Stimulated activated naive B cell treated with anti-CD40 and anti-IgM and Interleukin-4, amounts not matched to agents 10 μg/mL and 1 μg/mL and 100 μg/mL, for 72 hours (primary cell): Measurements from ENCODE around the gene ARHGAP45.
A peak's percentile ranks its signal among the peaks of the same experiment; 100 is the strongest.

ENCODE experiments used
- ATAC-seq, 2 donors: fragments of 150-1000 bp; cut with Tn5 transposase; replicated peaks; 2 replicates each; pipeline ENCODE4 v1.10.0; 2021; ENCODE audit warnings: moderate library complexity in 1 of 2
- DNase-seq: peaks from one replicate; pipeline ENCODE4 v3.0.0; 2021
- H3K27ac Mint-ChIP-seq: one replicate; pipeline ENCODE4 v1.8.0; 2022; ENCODE audit warnings: mild to moderate bottlenecking, mixed read lengths
- H3K27me3 Mint-ChIP-seq, 2 donors: one replicate each; pipeline ENCODE4 v1.8.0; 2022; ENCODE audit warnings: mixed read lengths in 2 of 2
- H3K36me3 Mint-ChIP-seq, 2 donors: one replicate each; pipeline ENCODE4 v1.8.0; 2022; ENCODE audit warnings: mixed read lengths in 2 of 2, mild to moderate bottlenecking in 1 of 2
- H3K4me1 Mint-ChIP-seq, 2 donors: one replicate each; pipeline ENCODE4 v1.8.0; 2022; ENCODE audit warnings: mixed read lengths in 2 of 2, mild to moderate bottlenecking in 1 of 2
- H3K4me3 Mint-ChIP-seq, 2 donors: one replicate each; pipeline ENCODE4 v1.8.0; 2022; ENCODE audit warnings: mild to moderate bottlenecking in 2 of 2, mixed read lengths in 2 of 2, moderate library complexity in 1 of 2
- H3K9me3 Mint-ChIP-seq, 2 donors: one replicate each; pipeline ENCODE4 v1.8.0; 2022; ENCODE audit warnings: mixed read lengths in 2 of 2, mild to moderate bottlenecking in 1 of 2

ARHGAP45 gene

GRCh38 chr19:1089126-1089771, 22.3 kb downstream of the ARHGAP45 start:
- H3K4me3 Mint-ChIP-seq: peak overlapping the region; percentile 10 to 19
- H3K9me3 Mint-ChIP-seq: no peaks in the 10 kb centered on the region
- peak overlapping the region; percentile 94 for H3K27ac Mint-ChIP-seq
- H3K4me1 Mint-ChIP-seq: peaks cover 40 to 57% of the 10 kb centered on the region in 2 donors
- peaks cover 50 to 56% of the 10 kb centered on the region in 2 donors for H3K36me3 Mint-ChIP-seq
- ATAC-seq (no peak), DNase-seq (no peak)
- no peaks in the 10 kb centered on the region for H3K27me3 Mint-ChIP-seq

DNA sequence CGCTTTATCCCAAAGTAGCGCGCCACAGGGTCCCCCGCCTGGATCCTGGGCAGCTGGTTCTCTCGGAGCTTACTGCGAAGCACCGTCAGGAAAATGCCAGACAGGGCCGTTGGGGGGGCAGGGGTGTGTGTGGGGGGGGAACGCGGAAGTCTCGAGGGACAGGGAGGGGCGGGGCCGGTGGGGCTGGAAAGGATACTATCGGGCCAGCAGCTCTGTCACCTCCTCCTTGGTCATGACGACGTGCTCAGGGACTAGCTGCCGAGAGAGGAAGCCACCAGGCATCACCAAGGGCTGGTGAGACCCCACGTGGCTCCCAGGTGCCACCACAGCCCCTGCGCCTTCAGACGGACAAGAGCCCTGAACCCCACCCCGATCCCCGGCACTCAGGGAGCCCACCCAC, 22.9 kb downstream of the ARHGAP45 start:
- H3K27ac Mint-ChIP-seq: peak overlapping the region; percentile 31
- no peak overlapping the region for H3K4me3 Mint-ChIP-seq
- DNase-seq: no peak
- no peaks in the 10 kb centered on the region for H3K9me3 Mint-ChIP-seq
- H3K36me3 Mint-ChIP-seq: peaks cover 49 to 51% of the 10 kb centered on the region in 2 donors
- ATAC-seq: no peak
- no peaks in the 10 kb centered on the region for H3K27me3 Mint-ChIP-seq
- peaks cover 38 to 52% of the 10 kb centered on the region in 2 donors for H3K4me1 Mint-ChIP-seq

- ATAC-seq: no peak
- Mint-ChIP-seq H3K4me1 (peaks cover 35 to 54% of the 10 kb centered on the region in 2 donors), H3K9me3 (no peaks in the 10 kb centered on the region), H3K27ac (peak overlapping the region; percentile 56), H3K4me3 (no peak overlapping the region), H3K27me3 (no peaks in the 10 kb centered on the region), H3K36me3 (peaks cover 45 to 47% of the 10 kb centered on the region in 2 donors)
- no peak for DNase-seq
Observed at GRCh38 chr19:1090731-1091543, 24.0 kb downstream of the ARHGAP45 start.

- Mint-ChIP-seq H3K9me3 (no peaks in the 10 kb centered on the region), H3K36me3 (peaks cover 39 to 41% of the 10 kb centered on the region in 2 donors), H3K27ac (peak overlapping the region; percentile 56), H3K27me3 (no peaks in the 10 kb centered on the region), H3K4me3 (no peak overlapping the region), H3K4me1 (peaks cover 33 to 52% of the 10 kb centered on the region in 2 donors)
- ATAC-seq (no peak), DNase-seq (no peak)
Observed at GRCh38 chr19:1091544-1092175, 24.7 kb downstream of the ARHGAP45 start.

DNA sequence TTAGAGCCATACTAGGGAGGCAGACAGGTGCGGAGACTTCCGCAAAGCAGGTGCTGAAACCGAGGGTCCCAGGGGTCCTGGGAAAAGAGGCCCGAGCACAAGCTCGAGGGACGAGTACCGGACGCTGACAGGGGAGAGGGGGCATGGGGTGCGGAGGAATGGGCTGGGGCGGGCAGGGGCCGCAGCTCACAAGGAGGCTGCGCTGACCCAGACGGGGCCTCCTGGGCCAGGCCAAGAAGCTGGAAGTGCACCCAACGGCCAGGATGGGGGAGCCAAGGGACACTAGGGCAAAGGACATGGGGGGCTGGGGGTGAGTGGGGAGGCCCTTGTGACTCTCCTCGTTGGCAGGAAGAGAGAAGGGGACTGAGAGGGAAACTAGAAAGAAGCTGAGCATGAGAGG, 26.4 kb downstream of the ARHGAP45 start:
- no peaks in the 10 kb centered on the region for H3K27me3 Mint-ChIP-seq
- DNase-seq (no peak), ATAC-seq (no peak)
- peak overlapping the region; percentile 56 for H3K27ac Mint-ChIP-seq
- H3K4me1 Mint-ChIP-seq: peaks cover 29 to 44% of the 10 kb centered on the region in 2 donors
- peaks cover 27 to 33% of the 10 kb centered on the region in 2 donors for H3K36me3 Mint-ChIP-seq
- peak overlapping the region; percentile 94 to 96 for H3K4me3 Mint-ChIP-seq
- H3K9me3 Mint-ChIP-seq: no peaks in the 10 kb centered on the region

- no peaks in the 10 kb centered on the region for H3K27me3 Mint-ChIP-seq
- H3K9me3 Mint-ChIP-seq: peaks cover 0 to 2% of the 10 kb centered on the region in 2 donors
- no peak for DNase-seq
- H3K36me3 Mint-ChIP-seq: peaks cover 21 to 28% of the 10 kb centered on the region in 2 donors
- peak overlapping the region; percentile 94 to 96 for H3K4me3 Mint-ChIP-seq
- H3K27ac Mint-ChIP-seq: peak overlapping the region; percentile 98
- ATAC-seq: no peak
- H3K4me1 Mint-ChIP-seq: peaks cover 28 to 44% of the 10 kb centered on the region in 2 donors
Observed at GRCh38 chr19:1093811-1094553, 27.0 kb downstream of the ARHGAP45 start.

DNA sequence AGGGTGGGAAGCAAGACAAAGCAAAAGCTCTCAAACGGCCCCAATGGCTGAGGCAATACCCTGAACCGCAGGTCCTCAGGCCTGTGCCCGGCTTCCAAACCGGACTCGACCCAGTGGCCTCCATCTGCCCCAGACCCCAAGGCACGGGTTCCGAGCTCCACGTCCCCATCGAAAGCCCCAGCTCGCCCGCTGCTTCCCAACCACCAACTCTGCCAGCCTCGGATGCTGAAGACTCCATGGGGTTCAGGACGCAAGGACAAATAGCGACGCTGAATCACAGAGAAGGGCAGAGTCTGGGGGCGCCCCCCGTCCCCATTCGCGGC, 27.6 kb downstream of the ARHGAP45 start:
- DNase-seq (no peak), ATAC-seq (no peak)
- Mint-ChIP-seq H3K27ac (peak overlapping the region; percentile 98), H3K36me3 (peaks cover 16 to 23% of the 10 kb centered on the region in 2 donors), H3K9me3 (peaks cover 0 to 2% of the 10 kb centered on the region in 2 donors), H3K4me3 (peak overlapping the region; percentile 94 to 96), H3K27me3 (no peaks in the 10 kb centered on the region), H3K4me1 (peaks cover 24 to 44% of the 10 kb centered on the region in 2 donors)

DNA sequence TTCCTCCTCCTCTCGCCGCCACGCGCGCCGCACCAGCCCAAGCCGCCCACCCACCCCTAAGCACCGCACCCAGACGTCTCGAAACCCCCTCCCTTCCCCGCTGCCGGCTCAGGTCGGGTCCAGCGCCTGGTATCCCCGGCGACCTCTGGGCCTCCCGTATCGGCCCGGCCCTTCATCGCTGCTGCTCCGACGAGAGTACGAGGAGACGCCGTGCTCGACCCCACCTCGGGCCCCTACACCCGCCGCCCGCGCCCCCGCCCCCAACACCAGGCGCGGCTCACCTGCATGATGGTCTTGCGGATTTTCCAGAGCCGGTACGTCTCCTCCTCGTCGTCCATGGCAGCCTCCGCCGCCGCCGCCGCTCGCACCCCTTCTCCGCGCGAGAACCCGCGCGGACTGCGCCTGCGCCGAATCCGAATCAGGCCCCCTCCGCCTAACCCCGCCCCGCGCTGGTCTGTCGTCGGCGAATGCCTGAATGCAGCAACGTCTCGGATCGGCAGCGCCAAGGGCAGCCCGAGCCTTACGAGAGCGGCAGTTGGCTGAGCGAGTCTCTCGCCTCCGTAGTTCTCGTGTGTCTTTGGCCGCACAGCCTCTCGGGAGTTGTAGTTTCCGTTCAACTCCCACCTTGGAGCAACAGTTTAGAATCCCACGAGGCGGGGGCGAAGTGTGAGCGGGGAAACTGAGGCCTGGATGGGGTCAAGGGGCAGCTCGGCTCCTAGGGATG, 28.2 kb downstream of the ARHGAP45 start, which contains the start of gene POLR2E:
Gene POLR2E (minus strand): TSS at position 398 of the 724 bp plus-strand sequence. CDS start 60 bp downstream, at position 338.
- peak within 1 kb of the TSS; percentile 98 for H3K27ac Mint-ChIP-seq
- peaks cover 4% of the 10 kb centered on the region in 2 donors for H3K9me3 Mint-ChIP-seq
- H3K4me3 Mint-ChIP-seq: peak within 1 kb of the TSS; percentile 94 to 96
- DNase-seq: peak; percentile 95
- H3K36me3 Mint-ChIP-seq: peaks cover 20 to 26% of the 10 kb centered on the region in 2 donors
- H3K4me1 Mint-ChIP-seq: peaks cover 28 to 50% of the 10 kb centered on the region in 2 donors
- peak; percentile 94 to 96 for ATAC-seq
- H3K27me3 Mint-ChIP-seq: no peaks in the 10 kb centered on the region

GRCh38 chr19:1097810-1098176, 30.8 kb downstream of the ARHGAP45 start:
- Mint-ChIP-seq H3K4me1 (peaks cover 40 to 70% of the 10 kb centered on the region in 2 donors), H3K27me3 (no peaks in the 10 kb centered on the region), H3K4me3 (no peak overlapping the region), H3K9me3 (peaks cover 4% of the 10 kb centered on the region in 2 donors), H3K36me3 (peaks cover 20% of the 10 kb centered on the region in 2 donors), H3K27ac (peak overlapping the region; percentile 56)
- DNase-seq (no peak), ATAC-seq (no peak)

DNA sequence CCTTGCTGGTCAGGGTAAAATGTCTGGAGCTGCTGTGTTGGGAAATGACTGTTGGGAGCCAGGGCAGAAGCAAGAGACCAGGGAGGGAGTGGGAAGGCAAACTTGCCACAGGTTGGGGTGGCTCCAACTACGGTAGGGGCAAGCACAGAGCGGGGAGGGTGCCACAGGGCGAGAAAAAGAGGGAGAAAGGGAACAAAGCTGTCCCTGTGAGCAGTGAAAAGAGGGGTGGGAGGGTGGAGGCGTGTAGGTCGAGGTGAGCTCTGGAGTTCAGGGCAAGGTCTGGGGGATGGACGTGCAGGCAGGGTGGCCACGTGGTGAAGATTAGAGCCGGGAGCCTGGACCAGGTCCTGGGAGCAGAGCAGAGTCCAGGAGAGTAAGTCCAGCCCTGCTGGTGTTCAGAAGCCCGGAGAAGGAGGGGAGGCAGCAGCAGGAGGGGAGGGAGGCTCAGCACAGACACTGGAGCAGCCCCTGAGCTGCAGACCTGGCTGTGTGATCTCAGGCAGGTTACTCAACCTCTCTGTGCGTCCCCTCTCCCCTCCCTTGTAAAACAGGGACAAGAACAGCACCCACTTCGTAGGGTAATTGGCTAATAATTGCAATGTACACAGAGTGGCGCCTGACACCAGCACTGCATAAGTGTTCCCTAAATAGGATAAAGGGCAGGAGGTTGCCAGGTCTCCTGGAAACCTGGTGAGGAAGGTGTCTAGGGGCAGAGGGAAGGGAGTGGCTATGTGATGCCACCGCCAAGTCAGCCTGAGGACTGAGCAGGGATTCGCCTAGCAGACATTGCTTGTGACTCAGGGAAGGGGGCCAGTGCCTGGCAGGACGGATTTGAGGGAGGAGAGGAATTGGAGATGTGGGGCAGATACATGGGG, 31.4 kb downstream of the ARHGAP45 start:
- Mint-ChIP-seq H3K9me3 (peaks cover 4% of the 10 kb centered on the region in 2 donors), H3K36me3 (peaks cover 14 to 17% of the 10 kb centered on the region in 2 donors), H3K27me3 (no peaks in the 10 kb centered on the region), H3K27ac (peak overlapping the region; percentile 56), H3K4me1 (peaks cover 40 to 71% of the 10 kb centered on the region in 2 donors), H3K4me3 (peak overlapping the region in 1 of 2 donors; percentile 39)
- ATAC-seq: no peak
- no peak for DNase-seq

GRCh38 chr19:1101337-1101698, 34.4 kb downstream of the ARHGAP45 start:
- Mint-ChIP-seq H3K9me3 (peaks cover 4% of the 10 kb centered on the region in 2 donors), H3K27ac (peak overlapping the region; percentile 51), H3K4me1 (peaks cover 33 to 60% of the 10 kb centered on the region in 2 donors), H3K36me3 (peaks cover 13 to 15% of the 10 kb centered on the region in 2 donors), H3K27me3 (no peaks in the 10 kb centered on the region), H3K4me3 (peak overlapping the region; percentile 53 to 67)
- ATAC-seq: no peak
- DNase-seq: no peak

GRCh38 chr19:1102407-1103131, 35.6 kb downstream of the ARHGAP45 start:
- peak overlapping the region; percentile 81 for H3K27ac Mint-ChIP-seq
- H3K27me3 Mint-ChIP-seq: no peaks in the 10 kb centered on the region
- peaks cover 31 to 69% of the 10 kb centered on the region in 2 donors for H3K4me1 Mint-ChIP-seq
- peaks cover 19 to 20% of the 10 kb centered on the region in 2 donors for H3K36me3 Mint-ChIP-seq
- H3K4me3 Mint-ChIP-seq: peak overlapping the region; percentile 71 to 86
- peak; percentile 55 for DNase-seq
- peaks cover 4% of the 10 kb centered on the region in 2 donors for H3K9me3 Mint-ChIP-seq
- peak; percentile 17 to 43 for ATAC-seq
